Aortic smooth muscle cell (primary cell): ENCODE measurements around the gene BEND3. TPM values are rescaled to one million over a fixed set of nuclear protein-coding genes. Genes with fewer than 3 reads are reported as not detected.

Experiments used
- total RNA-seq: library from RNA; depleted of rRNA; stranded (reverse); fragments of >200 nt; gene quantifications from 2 replicates; pipeline ENCODE4 v1.2.3, GENCODE V29; 2014

BEND3 gene
- 0.93 and 1.2 TPM in 2 replicates for total RNA-seq

GRCh38 chr6:107114926-107115694 lies at the start of gene BEND3:
TSS of gene BEND3 (minus strand) at chr6:107115515. CDS start at chr6:107099285, 16,230 bp downstream.

Other genes with a start within 250 kb of the BEND3 start
- 0.26 and 0.37 TPM in 2 replicates for gene CD24, start 140.8 kb downstream of the BEND3 start, total RNA-seq
- 16.6 and 16.8 TPM in 2 replicates for gene MTRES1, start 87.3 kb downstream of the BEND3 start, total RNA-seq